NCI-H2196 (cell line): Measurements from ENCODE around the gene SMOC2.

Experiments used
- DNase-seq: peaks from one replicate; lab custom pipeline; 2025; ENCODE audit not compliant: unreplicated experiment; lab: John Stamatoyannopoulos, UW

Gene SMOC2

GRCh38 chr6:168440520-168441433 lies at the start of gene SMOC2:
TSS of gene SMOC2 (plus strand) at chr6:168441184. CDS start at chr6:168441371, 187 bp downstream.
- DNase-seq: peak; percentile 38

- no peak for DNase-seq
Observed at GRCh38 chr6:168393126-168393870, 47.7 kb upstream of the SMOC2 start.

GRCh38 chr6:168394606-168395005 lies 46.4 kb upstream of the SMOC2 start:
- DNase-seq: no peak

- DNase-seq: no peak
Observed at GRCh38 chr6:168395983-168396382, 45.0 kb upstream of the SMOC2 start.

GRCh38 chr6:168396561-168396960 lies 44.4 kb upstream of the SMOC2 start:
- no peak for DNase-seq

GRCh38 chr6:168397012-168397411 lies 44.0 kb upstream of the SMOC2 start:
- DNase-seq: no peak

GRCh38 chr6:168400037-168400436 lies 40.9 kb upstream of the SMOC2 start:
- no peak for DNase-seq

GRCh38 chr6:168403370-168404005 lies 37.5 kb upstream of the SMOC2 start:
- DNase-seq: no peak

GRCh38 chr6:168404560-168404959 lies 36.4 kb upstream of the SMOC2 start:
- DNase-seq: no peak

- DNase-seq: no peak
Observed at GRCh38 chr6:168407842-168408241, 33.1 kb upstream of the SMOC2 start.

- no peak for DNase-seq
Observed at GRCh38 chr6:168408504-168409136, 32.4 kb upstream of the SMOC2 start.

GRCh38 chr6:168410035-168410434 lies 30.9 kb upstream of the SMOC2 start:
- no peak for DNase-seq

GRCh38 chr6:168410554-168411011 lies 30.4 kb upstream of the SMOC2 start:
- no peak for DNase-seq

GRCh38 chr6:168411130-168411529 lies 29.9 kb upstream of the SMOC2 start:
- DNase-seq: no peak

- DNase-seq: no peak
Observed at GRCh38 chr6:168411793-168412192, 29.2 kb upstream of the SMOC2 start.

GRCh38 chr6:168412456-168412855 lies 28.5 kb upstream of the SMOC2 start:
- no peak for DNase-seq

- DNase-seq: no peak
Observed at GRCh38 chr6:168413018-168413720, 27.8 kb upstream of the SMOC2 start.

- DNase-seq: no peak
Observed at GRCh38 chr6:168413856-168414255, 27.1 kb upstream of the SMOC2 start.

- no peak for DNase-seq
Observed at GRCh38 chr6:168414336-168415097, 26.5 kb upstream of the SMOC2 start.
